ENCODE results near the gene RELT. TPM values are rescaled to one million over a fixed set of nuclear protein-coding genes. Genes with fewer than 3 reads are reported as not detected.

Gene RELT
- total RNA-seq, 1 experiment from 2014 or later = 13.8 TPM

- no peak for TF ChIP-seq ZBTB33 (IDR thresholded peaks at IDR 0.05; ENCODE audit: extremely low read depth, insufficient replicate concordance, low read length)
- no peak for TF ChIP-seq ELF1 (IDR thresholded peaks at IDR 0.05; ENCODE audit: borderline replicate concordance, low read depth)
- TF ChIP-seq ZNF274 (IDR thresholded peaks at IDR 0.05; ENCODE audit: low read depth, low read length) = no peak
- TF ChIP-seq SRF (IDR thresholded peaks at IDR 0.05; ENCODE audit: low read depth) = no peak
- no peak for TF ChIP-seq YY1 (IDR thresholded peaks at IDR 0.05; ENCODE audit: extremely low read depth, insufficient replicate concordance, low read depth, low read length)
- no peak for TF ChIP-seq CEBPB (IDR thresholded peaks at IDR 0.05; ENCODE audit: low read depth)
- no peak for TF ChIP-seq MAX (IDR thresholded peaks at IDR 0.05)
- TF ChIP-seq EGR1 (IDR thresholded peaks at IDR 0.05; ENCODE audit: low read depth) = no peak
- no peak for TF ChIP-seq CBX3 (IDR thresholded peaks at IDR 0.05; ENCODE audit: low read depth)
- intact Hi-C loops (cut with micrococcal nuclease) = no loop called here
- H3K79me2 ChIP-seq (ENCODE audit: insufficient read depth, low read length) = peaks cover 46% of the 10 kb centered on the region
- ATAC-seq = no peak
- peaks cover 0 to 14% of the 10 kb centered on the region in 2 experiments; a peak in 2 of 4 replicates for H3K4me1 ChIP-seq (ENCODE audit: control insufficient read depth in 1 of 2, insufficient read depth in 2 of 2, low read length in 2 of 2)
- H2AFZ ChIP-seq (ENCODE audit: low read depth, low read length, poor library complexity, severe bottlenecking) = no peak overlapping the region
- H3K4me2 ChIP-seq (ENCODE audit: low read length) = no peak overlapping the region
- POLR2A ChIA-PET = interaction anchor here (0.9 kb wide), 1 partner anchor 40 kb away, joined by 3 read pairs; no protein-coding TSS in a partner anchor
- no peak overlapping the region for H3K9ac ChIP-seq (ENCODE audit: low read length)
- H3K9me2 ChIP-seq (ENCODE audit: insufficient read depth) = no peaks in the 10 kb centered on the region
- no TSS peak for BruUV-seq (replicated peaks)
- no peak overlapping the region for H3K4me3 ChIP-seq (replicated peaks in 1 of 2; ENCODE audit: low read depth in 1 of 2, low read length in 2 of 2)
- no peaks in the 10 kb centered on the region for H4K20me1 ChIP-seq (ENCODE audit: insufficient read depth)
- no peaks in the 10 kb centered on the region for H3K27me3 ChIP-seq (ENCODE audit: insufficient read depth, low read length)
- H3K9me3 ChIP-seq (ENCODE audit: control insufficient read depth in 1 of 2, insufficient read depth in 1 of 2, low read depth in 1 of 2, low read length in 2 of 2) = no peaks in the 10 kb centered on the region
- peaks cover 2 to 12% of the 10 kb centered on the region in 2 experiments; a peak in 2 of 4 replicates for H3K36me3 ChIP-seq (ENCODE audit: control insufficient read depth in 1 of 2, insufficient read depth in 2 of 2, low read length in 2 of 2)
- CTCF ChIA-PET = no interaction called here
- H3K27ac ChIP-seq (ENCODE audit: low read depth, low read length) = no peak overlapping the region
- no peak for DNase-seq (ENCODE audit: low read depth, low spot score)
- RAD21 ChIA-PET (ENCODE audit: low non-redundant PET in 1 of 2, low total read pairs in 2 of 2, uncharacterized antibody in 2 of 2, unreplicated experiment in 2 of 2) = no interaction called here
Measured at GRCh38 chr11:73390601-73391565, 14.7 kb downstream of the RELT start.
